NB4 (cell line): ENCODE measurements around the gene NRXN3.

Source experiments
- DNase-seq: peaks from one replicate; pipeline ENCODE4 v3.0.0; 2010; ENCODE audit warnings: low read depth
- H3K4me3 ChIP-seq: one replicate; pipeline ENCODE4 v1.5.1; 2011; ENCODE audit warnings: mild to moderate bottlenecking, low read depth, low read length, moderate library complexity
- CTCF ChIP-seq: IDR thresholded peaks from one replicate; pipeline ENCODE4 v1.5.1; 2012; ENCODE audit warnings: low read depth, low read length
- MAX ChIP-seq: IDR thresholded peaks from 2 replicates; pipeline ENCODE4 v1.6.1; 2011; ENCODE audit warnings: low read depth, low read length
- MYC ChIP-seq: IDR thresholded peaks from 2 replicates; pipeline ENCODE4 v1.6.1; 2011; ENCODE audit warnings: low read depth, low read length
- POLR2A ChIP-seq: IDR thresholded peaks from 2 replicates; pipeline ENCODE4 v1.6.1; 2011; ENCODE audit warnings: mild to moderate bottlenecking; ENCODE audit not compliant: insufficient read length; ENCODE audit errors: extremely low read depth

The NRXN3 gene

GRCh38 chr14:79641371-79641770, 1471.2 kb downstream of the NRXN3 start:
- no peak overlapping the region for H3K4me3 ChIP-seq
- DNase-seq, result no peak
- no peak for TF ChIP-seq MAX
- no peak for TF ChIP-seq MYC
- no peak for TF ChIP-seq POLR2A
- TF ChIP-seq CTCF, result no peak

GRCh38 chr14:79643132-79643531, 1473.0 kb downstream of the NRXN3 start:
- TF ChIP-seq MAX (no peak), POLR2A (no peak), MYC (no peak), CTCF (no peak)
- DNase-seq, result no peak

GRCh38 chr14:79645753-79646362, 1475.7 kb downstream of the NRXN3 start:
- H3K4me3 ChIP-seq, result no peak overlapping the region
- TF ChIP-seq MYC (no peak), POLR2A (no peak), MAX (no peak), CTCF (no peak)
- DNase-seq, result no peak

More at GRCh38 chr14:79643132-79643531, 1473.0 kb downstream of the NRXN3 start:
- no peak overlapping the region for H3K4me3 ChIP-seq

GRCh38 chr14:79649856-79650255, 1479.7 kb downstream of the NRXN3 start:
- no peak for DNase-seq
- no peak overlapping the region for H3K4me3 ChIP-seq
- TF ChIP-seq MYC (no peak), POLR2A (no peak), MAX (no peak), CTCF (no peak)

GRCh38 chr14:79652513-79653307, 1482.5 kb downstream of the NRXN3 start:
- no peak for DNase-seq
- H3K4me3 ChIP-seq, result no peak overlapping the region
- TF ChIP-seq CTCF (no peak), MYC (no peak), MAX (no peak), POLR2A (no peak)
